Astrocyte (in vitro differentiated cells and primary cell): ENCODE results near the gene NLRP8. TPM values are rescaled to one million over a fixed set of nuclear protein-coding genes. Genes with fewer than 3 reads are reported as not detected.

Source experiments
- DNase-seq: peaks from one replicate; pipeline ENCODE4 v3.0.0-alpha.2; 2010; ENCODE audit warnings: low read depth
- FAIRE-seq: peaks from 2 replicates; lab custom pipeline; 2011; peaks lifted over from hg19 to GRCh38; lab: Jason Lieb, UNC
- H2AFZ ChIP-seq: 2 replicates; pipeline ENCODE4 v1.6.0; 2012; ENCODE audit warnings: low read depth, low read length, inconsistent platforms
- H3K27ac ChIP-seq: 2 replicates; pipeline ENCODE4 v1.5.1; 2011; ENCODE audit warnings: low read depth, low read length, inconsistent platforms
- H3K27me3 ChIP-seq: 2 replicates; pipeline ENCODE4 v1.6.0; 2011; ENCODE audit warnings: low read length, inconsistent platforms; ENCODE audit not compliant: insufficient read depth
- H3K36me3 ChIP-seq: 2 replicates; pipeline ENCODE4 v1.5.1; 2011; ENCODE audit warnings: low read length, inconsistent platforms; ENCODE audit not compliant: insufficient read depth
- H3K4me1 ChIP-seq: 2 replicates; pipeline ENCODE4 v1.5.1; 2011; ENCODE audit warnings: low read length, inconsistent platforms; ENCODE audit not compliant: insufficient read depth
- H3K4me2 ChIP-seq: 2 replicates; pipeline ENCODE4 v1.6.0; 2012; ENCODE audit warnings: low read length, inconsistent platforms
- H3K4me3 ChIP-seq: 2 replicates; pipeline ENCODE4 v1.5.1; 2011; ENCODE audit warnings: low read depth, mild to moderate bottlenecking, low read length, inconsistent platforms; ENCODE audit not compliant: insufficient read depth
- H3K79me2 ChIP-seq: 2 replicates; pipeline ENCODE4 v1.6.0; 2012; ENCODE audit warnings: mild to moderate bottlenecking, low read length, inconsistent platforms; ENCODE audit not compliant: insufficient read depth
- H3K9ac ChIP-seq: 2 replicates; pipeline ENCODE4 v1.6.0; 2012; ENCODE audit warnings: mild to moderate bottlenecking, low read length, inconsistent platforms
- H3K9me3 ChIP-seq: 2 replicates; pipeline ENCODE4 v1.5.1; 2012; ENCODE audit warnings: low read depth, mild to moderate bottlenecking, low read length, inconsistent platforms; ENCODE audit not compliant: insufficient read depth
- H4K20me1 ChIP-seq: 2 replicates; pipeline ENCODE4 v1.6.0; 2012; ENCODE audit warnings: low read length, inconsistent platforms; ENCODE audit not compliant: insufficient read depth
- H3K27ac Mint-ChIP-seq: one replicate; pipeline ENCODE4 v1.8.0; 2021; ENCODE audit warnings: mild to moderate bottlenecking, mixed read lengths; ENCODE audit not compliant: unreplicated experiment
- H3K27me3 Mint-ChIP-seq: one replicate; pipeline ENCODE4 v1.8.0; 2021; ENCODE audit warnings: low read depth, mixed read lengths; ENCODE audit not compliant: unreplicated experiment
- H3K36me3 Mint-ChIP-seq: one replicate; pipeline ENCODE4 v1.8.0; 2021; ENCODE audit warnings: low read depth, mixed read lengths; ENCODE audit not compliant: unreplicated experiment
- H3K4me1 Mint-ChIP-seq: one replicate; pipeline ENCODE4 v1.8.0; 2021; ENCODE audit warnings: low read depth, mixed read lengths; ENCODE audit not compliant: unreplicated experiment
- H3K4me3 Mint-ChIP-seq: one replicate; pipeline ENCODE4 v1.8.0; 2021; ENCODE audit warnings: mild to moderate bottlenecking, moderate library complexity, mixed read lengths; ENCODE audit not compliant: unreplicated experiment
- H3K9me3 Mint-ChIP-seq: one replicate; pipeline ENCODE4 v1.8.0; 2021; ENCODE audit warnings: mild to moderate bottlenecking, mixed read lengths; ENCODE audit not compliant: unreplicated experiment
- CTCF ChIP-seq: IDR thresholded peaks from 2 replicates; pipeline ENCODE4 v1.5.1; 2011; ENCODE audit warnings: low read depth, mild to moderate bottlenecking, inconsistent platforms, low read length, moderate library complexity; ENCODE audit not compliant: insufficient read depth
- EZH2 ChIP-seq: IDR thresholded peaks from 2 replicates; pipeline ENCODE4 v1.6.1; 2012; ENCODE audit warnings: mild to moderate bottlenecking, low read length, inconsistent platforms; ENCODE audit not compliant: insufficient read depth
- total RNA-seq: library from RNA; stranded (reverse); gene quantifications from 2 replicates; pipeline ENCODE4 v1.2.1, GENCODE V29; 2021

NLRP8 gene
- total RNA-seq, 1 donor from 2014 or later = not detected

DNA sequence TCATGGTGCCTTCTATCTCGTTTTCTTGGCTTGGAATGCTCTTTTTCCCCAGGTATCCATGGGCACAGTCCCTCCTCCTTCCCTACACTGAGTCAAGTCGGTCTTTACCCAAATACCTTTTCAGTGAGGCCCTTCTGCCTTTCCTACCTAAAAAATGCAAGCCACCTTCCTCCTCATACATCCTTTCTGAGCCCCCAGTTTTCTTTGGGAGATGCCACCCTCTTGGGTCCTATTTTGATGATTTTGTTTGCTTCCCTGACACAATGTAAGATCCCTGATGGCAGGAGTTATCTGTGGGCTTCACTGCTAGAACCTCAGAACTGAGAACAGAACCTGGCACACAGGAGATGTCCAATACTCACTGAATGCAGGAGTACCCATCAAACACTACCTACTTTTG is 37.8 kb upstream of the NLRP8 start:
- Mint-ChIP-seq H3K4me3 (no peak overlapping the region), H3K27me3 (no peaks in the 10 kb centered on the region), H3K27ac (no peak overlapping the region), H3K4me1 (no peaks in the 10 kb centered on the region), H3K36me3 (no peaks in the 10 kb centered on the region), H3K9me3 (peaks cover 26% of the 10 kb centered on the region)
- TF ChIP-seq CTCF = no peak
- no peak for TF ChIP-seq EZH2
- no peak for DNase-seq
- H3K79me2 ChIP-seq = no peaks in the 10 kb centered on the region
- no peaks in the 10 kb centered on the region for H3K4me1 ChIP-seq
- peaks cover 15% of the 10 kb centered on the region for H3K9me3 ChIP-seq
- no peaks in the 10 kb centered on the region for H3K36me3 ChIP-seq
- H4K20me1 ChIP-seq = no peaks in the 10 kb centered on the region
- H3K27ac ChIP-seq = no peak overlapping the region
- no peak overlapping the region for H3K4me2 ChIP-seq
- no peaks in the 10 kb centered on the region for H3K27me3 ChIP-seq
- H3K9ac ChIP-seq = no peak overlapping the region
- no peak overlapping the region for H3K4me3 ChIP-seq
- no peak overlapping the region for H2AFZ ChIP-seq
- no peak for FAIRE-seq

GRCh38 chr19:55912916-55913315 is 34.7 kb upstream of the NLRP8 start:
- Histone ChIP-seq H3K27ac (no peak overlapping the region), H3K9ac (no peak overlapping the region), H3K9me3 (peaks cover 8% of the 10 kb centered on the region), H4K20me1 (no peaks in the 10 kb centered on the region), H2AFZ (no peak overlapping the region), H3K79me2 (no peaks in the 10 kb centered on the region), H3K4me1 (no peaks in the 10 kb centered on the region), H3K27me3 (no peaks in the 10 kb centered on the region), H3K4me3 (no peak overlapping the region), H3K36me3 (no peaks in the 10 kb centered on the region), H3K4me2 (no peak overlapping the region)
- no peak overlapping the region for H3K4me3 Mint-ChIP-seq
- no peaks in the 10 kb centered on the region for H3K36me3 Mint-ChIP-seq
- no peak for TF ChIP-seq CTCF
- TF ChIP-seq EZH2 = no peak
- no peaks in the 10 kb centered on the region for H3K27me3 Mint-ChIP-seq
- H3K27ac Mint-ChIP-seq = no peak overlapping the region
- DNase-seq (no peak), FAIRE-seq (no peak)
- H3K4me1 Mint-ChIP-seq = no peaks in the 10 kb centered on the region
- peaks cover 19% of the 10 kb centered on the region for H3K9me3 Mint-ChIP-seq

DNA sequence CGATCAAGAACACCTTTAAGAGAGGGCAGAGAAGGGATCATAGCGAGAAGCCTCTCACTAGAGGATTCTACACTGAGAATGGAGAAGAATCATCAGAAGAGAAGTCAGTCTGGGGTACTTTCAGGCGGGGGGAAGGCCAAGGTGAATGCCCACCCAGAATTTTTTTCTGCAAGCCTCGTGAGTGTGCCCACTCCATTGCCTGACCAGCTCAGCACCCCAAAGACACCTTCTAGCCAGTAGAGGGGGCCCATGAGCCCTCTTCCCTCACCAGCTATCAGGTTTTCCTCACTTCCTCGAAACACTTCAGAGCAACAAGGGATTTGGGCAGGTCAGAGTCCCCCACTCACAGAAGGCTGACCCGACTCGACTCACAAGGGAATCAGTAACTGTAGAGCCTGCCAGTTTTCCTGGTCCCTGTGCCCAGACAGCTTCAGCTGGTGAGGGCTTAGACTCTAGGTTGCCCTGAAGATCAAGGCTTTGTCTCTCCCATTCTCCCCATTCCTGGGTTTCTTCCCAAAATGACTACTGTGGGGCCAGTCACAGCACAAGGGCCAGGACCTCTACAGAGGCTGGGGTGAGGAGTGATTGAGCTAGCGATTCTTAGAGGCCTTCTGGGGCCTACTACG is 33.9 kb upstream of the NLRP8 start:
- TF ChIP-seq EZH2 (no peak), CTCF (no peak)
- Histone ChIP-seq H3K79me2 (no peaks in the 10 kb centered on the region), H3K9me3 (peaks cover 8% of the 10 kb centered on the region), H3K27ac (no peak overlapping the region), H3K4me2 (no peak overlapping the region), H4K20me1 (no peaks in the 10 kb centered on the region), H3K9ac (no peak overlapping the region), H2AFZ (no peak overlapping the region), H3K4me1 (no peaks in the 10 kb centered on the region), H3K36me3 (no peaks in the 10 kb centered on the region), H3K4me3 (no peak overlapping the region), H3K27me3 (no peaks in the 10 kb centered on the region)
- FAIRE-seq (no peak), DNase-seq (no peak)
- Mint-ChIP-seq H3K9me3 (peaks cover 20% of the 10 kb centered on the region), H3K27ac (no peak overlapping the region), H3K4me1 (no peaks in the 10 kb centered on the region), H3K36me3 (no peaks in the 10 kb centered on the region), H3K4me3 (no peak overlapping the region), H3K27me3 (no peaks in the 10 kb centered on the region)
